Measurements from ENCODE around the gene ZNF121.
A peak's percentile ranks its signal among the peaks of the same experiment; 100 is the strongest.
"Not testable (repeated sequence)": the region's sequence is repeated elsewhere in the genome, so short reads cannot be mapped to it uniquely, and the experiment has no call there.

Gene ZNF121

GRCh38 chr19:9539921-9540320 is 44.4 kb downstream of the ZNF121 start:
- not testable (repeated sequence) for DNase-seq (ENCODE audit: low read depth); H3K4me3 ChIP-seq (ENCODE audit: low read depth, low read length)

- not testable (repeated sequence) for DNase-seq (ENCODE audit: low read depth)
- H3K4me3 ChIP-seq (ENCODE audit: low read depth, low read length) = peak overlapping the region; percentile 95
These were observed 45.1 kb downstream of the ZNF121 start for GRCh38 chr19:9539201-9539600.

GRCh38 chr19:9538183-9539058 is 45.9 kb downstream of the ZNF121 start, which contains the start of gene ZNF426:
TSS of gene ZNF426 (minus strand) at chr19:9538645. CDS start at chr19:9536232, 2,413 bp downstream.
- peak; percentile 56 for DNase-seq (ENCODE audit: low read depth)
- H3K4me3 ChIP-seq (ENCODE audit: low read depth, low read length) = peak within 1 kb of the TSS; percentile 95

- H3K4me3 ChIP-seq (ENCODE audit: low read depth, low read length) = no peak overlapping the region
- DNase-seq (ENCODE audit: low read depth) = no peak
These were observed 48.4 kb downstream of the ZNF121 start for GRCh38 chr19:9535934-9536333.

- no peak overlapping the region for H3K4me3 ChIP-seq (ENCODE audit: low read depth, low read length)
- no peak for DNase-seq (ENCODE audit: low read depth)
These were observed 52.4 kb downstream of the ZNF121 start for GRCh38 chr19:9531933-9532332.

- DNase-seq (ENCODE audit: low read depth) = no peak
- H3K4me3 ChIP-seq (ENCODE audit: low read depth, low read length) = no peak overlapping the region
These were observed 55.5 kb downstream of the ZNF121 start for GRCh38 chr19:9528757-9529336.

GRCh38 chr19:9523885-9524474 is 60.3 kb downstream of the ZNF121 start:
- no peak overlapping the region for H3K4me3 ChIP-seq (ENCODE audit: low read depth, low read length)
- no peak for DNase-seq (ENCODE audit: low read depth)
